Activated effector memory CD4-positive, alpha-beta T cell treated with anti-CD3 and anti-CD28 coated beads, Interleukin-2, amount 50 U/mL, for 16 hours (primary cell): ENCODE measurements around the gene CABP1.
"Not testable (repeated sequence)": the region's sequence is repeated elsewhere in the genome, so short reads cannot be mapped to it uniquely, and the experiment has no call there.

ENCODE experiments used
- DNase-seq: peaks from one replicate; pipeline ENCODE4 v3.0.0-alpha.2; 2020

Gene CABP1

DNA sequence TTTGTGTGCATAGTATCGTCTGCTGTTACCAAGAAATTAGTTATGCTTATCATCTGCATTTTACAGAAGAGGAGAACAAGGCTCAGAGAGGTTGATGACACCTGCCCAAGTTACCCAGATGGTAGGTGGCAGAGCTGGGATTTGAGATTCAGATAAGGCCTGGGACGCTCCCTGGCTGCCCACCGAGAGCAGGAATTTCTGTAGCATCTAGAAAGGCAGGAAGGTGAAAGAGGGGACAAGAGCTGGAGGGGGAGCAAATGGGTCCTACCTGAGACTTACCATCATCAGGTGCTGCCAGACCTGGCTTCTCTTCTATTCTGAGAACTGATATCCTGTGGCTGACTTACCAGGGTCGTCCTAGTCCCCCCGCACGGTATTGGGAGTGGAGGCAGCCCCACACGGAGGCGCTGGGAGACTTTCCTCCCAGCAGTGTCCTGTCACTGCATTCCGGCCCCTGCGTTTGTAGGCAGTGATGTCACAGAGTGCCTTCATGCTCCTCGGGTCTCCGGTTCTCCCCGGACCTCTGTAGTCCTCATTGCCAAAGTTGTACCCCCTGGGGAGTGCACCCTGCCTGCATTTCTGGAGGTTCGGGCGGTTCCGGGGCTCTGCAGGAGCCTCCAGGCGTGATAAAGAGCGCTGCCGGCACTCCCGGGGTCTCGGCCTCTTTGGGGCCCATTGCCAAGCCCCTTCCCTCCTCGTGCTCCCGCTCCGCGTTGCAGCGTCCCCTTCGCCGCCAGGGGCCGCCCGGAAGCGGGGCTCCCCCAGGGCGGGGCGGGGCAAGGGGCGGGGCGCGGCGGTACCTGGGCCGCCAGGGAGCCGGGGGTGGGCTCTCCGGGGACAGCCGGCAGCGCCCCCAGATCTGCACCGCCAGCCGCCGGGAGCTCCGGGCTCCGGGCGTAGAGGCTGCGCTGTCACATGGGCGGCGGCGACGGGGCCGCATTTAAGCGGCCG, at the start of gene CABP1:
CABP1 (plus strand) TSS at position 856 of the 951 bp plus-strand sequence; CDS start at position 916, 60 bp downstream.
- peak; percentile 88 for DNase-seq

DNA sequence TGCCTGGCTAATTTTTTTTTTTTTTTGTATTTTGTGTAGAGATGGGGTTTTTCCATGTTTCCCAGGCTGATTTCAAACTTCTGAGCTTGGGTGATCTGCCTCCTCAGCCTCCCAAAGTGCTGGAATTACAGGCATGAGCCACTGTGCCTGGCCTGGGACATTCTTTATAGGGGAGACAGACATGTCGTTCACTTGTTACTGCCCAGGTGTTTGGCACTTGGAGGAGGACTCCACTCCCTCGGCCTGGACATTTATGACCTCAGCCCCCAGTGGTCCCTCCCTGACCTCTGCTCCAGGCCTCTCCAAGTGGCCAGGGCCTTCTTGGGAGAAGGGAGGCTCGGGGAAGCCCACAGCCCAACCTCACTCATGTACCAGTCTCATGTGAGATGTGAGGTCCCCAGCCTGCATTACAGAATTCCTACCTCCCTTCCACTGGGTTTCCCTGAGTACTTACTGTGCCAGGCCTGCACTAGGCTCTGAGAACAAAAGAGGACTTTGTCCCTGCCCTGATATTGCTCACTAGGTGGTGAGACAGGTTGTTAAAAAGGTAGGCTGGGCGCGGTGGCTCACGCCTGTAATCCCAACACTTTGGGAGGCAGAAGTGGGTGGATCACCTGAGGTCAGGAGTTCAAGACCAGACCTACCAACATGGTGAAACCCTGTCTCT, 49.6 kb upstream of the CABP1 start:
- no peak for DNase-seq

DNA sequence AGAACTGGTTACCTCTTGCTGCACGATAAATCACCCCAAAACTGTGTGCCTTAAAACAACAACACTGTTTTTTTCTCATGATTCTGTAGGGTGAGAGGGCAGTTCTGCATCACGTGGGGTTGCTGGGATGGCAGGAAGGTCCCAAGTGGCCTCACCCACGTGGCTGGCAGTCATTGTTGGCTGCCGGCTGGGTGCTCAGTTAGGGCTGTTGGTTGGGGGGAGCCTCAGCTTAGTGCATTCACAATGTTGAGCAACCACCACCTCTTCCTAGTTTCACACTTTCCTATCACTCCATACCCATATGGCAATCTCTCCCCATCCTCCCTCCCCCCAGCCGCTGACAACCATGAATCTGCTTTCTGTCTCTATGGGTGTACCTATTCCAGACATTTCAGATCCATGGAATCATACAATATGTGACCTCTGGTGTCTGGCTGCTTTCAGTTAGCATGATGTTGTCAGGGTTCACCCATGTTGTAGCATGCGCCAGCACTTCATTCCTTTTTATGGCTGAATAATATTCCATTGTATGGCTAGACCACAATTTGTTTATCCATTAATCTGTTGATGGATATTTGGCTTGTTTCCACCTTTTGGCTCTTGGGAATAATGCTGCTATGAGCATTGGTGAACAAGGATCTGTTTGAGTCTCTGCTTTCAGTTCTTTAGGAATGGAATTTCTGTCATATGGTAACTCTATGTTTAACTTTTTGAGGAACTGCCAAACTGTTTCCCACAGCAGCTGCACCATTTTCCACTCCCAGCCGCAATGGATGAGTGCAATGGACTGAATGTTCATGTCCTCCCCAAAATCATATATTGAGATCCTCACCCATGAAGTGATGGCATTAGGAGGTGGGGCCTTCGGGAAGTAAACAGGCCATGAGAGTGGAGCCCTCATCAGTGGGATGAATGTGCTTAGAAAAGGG, 48.0 kb upstream of the CABP1 start:
- no peak for DNase-seq

DNA sequence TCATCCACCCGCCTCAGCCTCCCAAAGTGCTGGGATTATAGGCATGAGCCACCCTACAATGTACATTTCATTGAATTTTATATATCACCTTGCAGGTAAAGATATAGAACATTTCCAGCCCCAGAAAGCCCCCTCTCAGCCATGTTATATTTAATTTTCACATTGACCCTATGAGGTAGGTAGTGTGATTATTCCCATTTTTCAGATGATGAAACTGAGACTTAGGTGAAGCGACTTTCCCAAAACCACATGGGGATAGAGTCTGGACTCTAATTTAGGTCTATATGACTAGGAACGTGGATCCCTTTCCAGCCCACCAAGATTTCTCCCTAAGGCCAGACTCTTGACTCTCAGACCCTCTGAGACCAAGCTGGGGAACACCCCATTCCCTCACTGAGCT, 43.5 kb upstream of the CABP1 start:
- DNase-seq: no peak

DNA sequence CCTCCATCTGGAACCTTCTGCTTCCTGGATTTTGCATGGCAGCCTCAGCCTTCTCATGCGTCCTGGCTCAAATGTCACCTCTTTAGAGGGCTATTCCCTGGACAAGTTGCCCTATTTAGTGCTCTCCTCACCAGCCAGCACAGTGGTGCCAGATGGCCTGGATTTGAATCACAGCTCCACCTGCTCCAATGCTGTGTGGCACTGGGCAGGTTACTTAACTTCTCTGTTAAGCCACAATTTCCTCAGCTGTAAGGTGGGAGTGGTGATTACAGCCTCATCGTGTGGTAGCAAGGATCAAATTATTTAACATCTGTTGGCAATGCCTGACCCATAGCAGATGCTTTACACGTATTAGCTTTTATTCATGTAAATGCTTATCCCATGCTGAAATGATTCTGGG, 42.6 kb upstream of the CABP1 start:
- DNase-seq: no peak

DNA sequence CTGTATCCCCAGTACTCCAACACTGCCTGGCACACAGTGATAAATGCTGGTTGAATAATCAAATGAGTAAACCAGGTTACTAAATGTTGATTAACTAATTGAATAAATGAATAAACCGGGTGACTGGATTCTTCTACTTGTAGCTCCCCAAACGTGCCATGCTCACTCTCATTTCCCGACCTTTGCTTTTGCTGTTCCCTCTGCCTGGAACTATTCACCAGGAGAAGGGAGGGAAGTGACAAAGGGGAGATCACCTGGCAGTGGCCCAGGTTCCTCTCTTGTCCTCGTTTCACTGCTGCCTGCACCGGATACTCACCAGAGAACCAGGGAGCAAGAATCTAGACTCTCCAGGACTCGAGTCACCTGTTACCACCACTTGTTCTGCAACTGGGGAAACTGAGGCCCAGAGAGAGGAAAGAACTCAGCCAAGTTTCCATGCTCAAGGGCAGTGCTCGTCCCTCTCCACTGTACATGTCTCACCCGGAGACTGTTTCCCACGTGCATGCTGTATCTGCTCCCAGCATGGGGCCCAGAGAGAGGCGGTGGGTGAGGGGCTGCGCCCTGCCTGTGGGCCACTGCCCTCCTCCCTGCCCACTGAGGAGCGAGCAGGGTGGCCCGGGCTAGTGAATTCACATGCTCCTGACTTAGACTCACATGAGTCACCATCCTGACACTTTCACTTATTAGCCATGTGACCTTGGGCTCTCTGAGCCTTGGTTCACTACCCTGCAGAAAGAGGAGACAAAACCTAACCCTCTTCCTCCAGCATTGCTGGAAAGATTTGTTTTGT, 41.6 kb upstream of the CABP1 start:
- DNase-seq: no peak

DNA sequence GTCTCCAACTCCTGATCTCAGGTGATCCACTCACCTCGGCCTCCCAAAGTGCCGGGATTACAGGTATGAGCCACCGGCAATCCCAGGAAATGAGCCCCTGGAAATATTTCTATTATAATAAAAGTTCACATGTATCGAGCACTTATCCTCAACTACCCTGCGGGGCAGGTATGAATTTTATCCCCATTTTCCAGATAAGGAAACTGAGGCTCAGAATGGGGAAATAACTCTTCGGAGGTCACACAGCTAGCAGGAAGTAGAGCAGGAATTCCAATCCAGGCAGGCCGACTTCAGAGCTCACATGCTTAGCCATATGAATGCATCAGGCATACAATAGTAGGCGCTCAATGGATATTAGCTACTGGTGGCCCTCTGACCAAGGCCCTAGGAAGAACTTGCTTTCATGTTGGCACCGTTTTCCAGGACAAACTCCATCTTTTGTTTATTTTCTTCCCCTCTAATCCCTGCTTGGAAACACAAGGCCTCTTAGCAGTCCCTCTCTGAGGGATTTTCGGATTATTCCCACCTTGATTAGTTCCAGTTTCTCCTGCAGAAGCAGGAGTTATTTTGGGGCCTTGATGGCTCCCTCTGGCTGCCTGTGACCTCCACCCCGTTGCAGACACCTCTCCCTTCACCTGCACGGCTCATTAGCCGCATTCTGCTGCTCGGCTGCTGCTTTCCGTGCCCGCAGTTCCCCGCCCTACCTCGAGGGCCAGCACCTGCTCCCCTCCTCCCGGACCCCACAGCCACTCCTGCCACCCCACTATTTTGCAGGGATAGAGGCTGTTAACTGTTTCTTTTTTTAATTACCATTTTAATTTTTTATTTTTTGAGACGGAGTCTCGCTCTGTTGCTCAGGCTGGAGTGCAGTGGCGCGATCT, 40.5 kb upstream of the CABP1 start:
- no peak for DNase-seq

DNA sequence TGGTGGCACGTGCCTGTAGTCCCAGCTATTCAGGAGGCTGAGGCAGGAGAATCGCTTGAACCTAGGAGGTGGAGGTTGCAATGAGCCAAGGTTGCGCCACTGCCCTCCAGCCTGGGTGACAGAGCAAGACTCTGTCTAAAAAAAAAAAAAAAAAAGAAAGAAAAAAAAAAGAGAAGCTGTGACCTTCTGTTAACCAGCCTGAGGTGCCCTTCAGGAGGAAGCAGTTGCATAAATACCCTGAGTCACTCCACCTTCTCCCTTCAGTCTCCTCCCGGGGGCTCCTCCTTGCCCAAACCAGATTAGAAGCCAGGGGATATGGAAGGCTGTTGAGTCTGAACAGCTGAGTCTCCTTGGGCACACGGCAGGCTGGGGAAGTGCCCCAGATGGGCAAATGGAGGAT, 38.0 kb upstream of the CABP1 start:
- DNase-seq: not testable (repeated sequence)

DNA sequence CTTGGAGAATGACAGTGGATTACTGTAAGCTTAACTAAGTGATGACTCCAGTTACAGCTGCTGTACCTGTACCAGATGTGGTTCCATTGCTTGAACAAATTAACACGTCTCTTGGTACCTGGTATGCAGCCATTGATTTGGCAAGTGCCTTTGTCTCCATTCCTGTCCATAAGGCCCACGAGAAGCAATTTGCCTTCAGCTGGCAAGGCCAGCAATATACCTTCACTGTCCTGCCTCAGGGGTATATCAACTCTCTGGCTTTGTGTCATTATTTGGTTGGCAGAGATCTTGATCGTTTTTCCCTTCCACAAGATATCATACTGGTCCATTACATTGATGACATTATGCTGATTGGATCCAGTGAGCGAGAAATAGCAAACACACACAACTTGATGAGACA, 29.9 kb upstream of the CABP1 start:
- DNase-seq: no peak

DNA sequence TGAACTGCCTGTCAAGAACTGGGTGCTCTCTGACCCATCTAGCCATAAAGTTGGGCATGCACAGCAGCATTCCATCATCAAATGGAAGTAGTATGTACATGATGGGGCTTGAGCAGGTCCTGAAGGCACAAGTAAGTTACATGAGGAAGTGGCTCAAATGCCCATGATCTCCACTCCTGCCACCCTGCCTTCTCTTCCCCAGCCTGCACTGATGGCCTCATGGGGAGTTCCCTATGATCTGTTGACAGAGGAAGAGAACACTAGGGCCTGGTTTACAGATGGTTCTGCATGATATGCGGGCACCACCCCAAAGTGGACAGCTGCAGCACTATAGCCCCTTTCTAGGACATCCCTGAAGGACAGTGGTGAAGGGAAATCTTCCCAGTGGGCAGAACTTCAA, 28.9 kb upstream of the CABP1 start:
- not testable (repeated sequence) for DNase-seq

DNA sequence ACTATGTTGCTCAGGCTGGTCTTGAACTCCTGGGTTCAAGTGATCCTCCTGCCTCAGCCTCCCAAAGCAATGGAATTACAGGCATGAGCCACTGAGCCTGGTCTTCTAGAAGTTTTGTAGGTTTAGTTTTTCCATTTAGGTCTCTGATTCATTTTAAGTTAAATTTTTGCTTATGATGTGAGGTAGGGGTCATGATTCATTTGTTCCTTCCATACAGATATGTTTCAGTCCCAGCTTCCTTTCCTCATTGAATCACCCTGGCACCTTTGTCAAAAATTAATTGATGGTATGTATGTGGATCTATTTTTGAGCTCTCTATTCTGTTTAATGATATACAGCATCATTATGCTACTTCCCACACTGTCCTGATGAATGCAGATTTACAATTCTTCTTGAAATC, 25.6 kb upstream of the CABP1 start:
- DNase-seq: no peak

DNA sequence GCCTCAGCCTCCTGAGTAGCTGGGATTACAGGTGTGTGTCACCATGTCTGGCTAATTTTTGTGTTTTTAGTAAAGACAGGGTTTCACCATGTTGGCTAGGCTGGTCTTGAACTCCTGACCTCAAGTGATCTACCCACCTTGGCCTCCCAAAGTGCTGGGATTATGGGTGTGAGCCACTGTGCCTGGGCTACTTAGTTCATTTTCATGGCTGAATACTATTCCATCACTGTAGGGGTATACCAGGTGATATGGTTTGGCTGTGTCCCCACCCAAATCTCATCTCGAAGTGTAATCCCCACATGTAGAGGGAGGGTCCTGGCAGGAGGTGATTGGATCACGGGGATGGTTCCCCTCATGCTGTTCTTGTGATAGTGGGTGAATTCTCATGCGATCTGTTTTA, 23.2 kb upstream of the CABP1 start:
- not testable (repeated sequence) for DNase-seq

DNA sequence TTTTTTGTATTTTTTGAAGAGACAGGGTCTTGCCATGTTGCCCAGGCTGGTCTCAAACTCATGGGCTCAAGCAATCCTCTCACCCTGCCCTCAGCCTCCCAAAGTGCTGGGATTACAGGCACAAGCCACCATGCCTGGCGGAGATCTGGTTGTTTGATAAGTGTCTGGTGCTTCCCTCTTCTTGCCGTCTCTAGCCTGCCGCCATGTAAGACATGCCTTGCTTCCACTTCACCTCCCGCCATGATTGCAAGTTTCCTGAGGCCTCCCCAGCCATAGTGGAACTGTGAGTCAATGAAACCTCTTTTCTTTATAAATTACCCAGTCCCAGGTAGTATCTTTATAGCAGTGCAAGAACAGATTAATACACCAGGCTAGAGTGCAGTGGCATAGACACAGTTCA, 22.7 kb upstream of the CABP1 start:
- not testable (repeated sequence) for DNase-seq

DNA sequence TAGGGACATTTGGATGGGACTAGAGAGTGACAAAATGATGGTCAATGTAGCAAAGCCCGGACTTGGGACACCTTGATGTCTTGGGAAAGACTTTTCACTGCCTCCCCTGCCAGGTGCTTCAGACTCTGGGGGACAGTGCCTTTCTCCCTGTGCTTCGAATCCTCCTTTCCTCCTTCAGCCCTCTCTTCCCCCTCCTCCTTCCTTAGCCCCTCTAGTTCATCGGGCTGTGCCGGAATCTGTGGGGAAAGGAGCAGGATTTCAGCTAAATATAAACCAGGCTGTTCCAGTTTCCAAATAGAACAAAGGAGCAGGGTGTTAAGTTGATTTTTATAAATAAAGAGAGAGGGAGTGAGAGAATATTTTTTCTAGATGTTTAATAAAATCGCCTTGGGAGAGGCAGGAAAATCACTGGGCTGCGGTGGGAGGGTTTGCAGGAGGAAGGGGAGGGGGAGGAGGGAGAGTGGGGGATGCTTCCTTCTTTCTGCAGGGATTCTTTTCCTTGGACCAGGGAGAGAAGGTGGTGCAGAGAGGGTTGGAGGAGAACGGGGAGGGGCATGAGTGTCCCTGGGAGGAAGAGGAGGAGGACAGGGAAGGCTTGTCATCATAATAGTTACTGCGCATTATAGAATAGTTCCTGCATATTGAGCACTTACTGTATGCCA, 21.3 kb upstream of the CABP1 start:
- DNase-seq: no peak

DNA sequence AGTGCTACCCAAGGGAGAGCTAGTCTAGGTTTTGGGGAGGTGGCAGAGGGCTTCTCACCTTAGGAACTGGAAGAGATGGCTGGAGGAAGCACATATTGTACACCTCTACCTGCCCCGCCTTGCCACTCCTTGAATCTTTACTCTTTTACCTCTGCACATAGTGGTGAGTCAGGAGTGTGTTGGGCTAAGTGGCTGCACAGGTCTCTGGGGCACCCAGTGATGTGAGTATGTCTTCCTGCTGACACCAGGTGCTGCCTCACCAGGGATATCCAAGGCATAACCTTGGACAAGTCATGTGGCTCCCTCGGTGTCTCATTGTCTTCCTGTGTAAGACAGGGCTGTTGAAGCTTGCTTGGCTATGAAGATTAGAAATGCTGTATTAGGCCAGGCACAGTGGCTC, 19.8 kb upstream of the CABP1 start:
- DNase-seq: no peak

DNA sequence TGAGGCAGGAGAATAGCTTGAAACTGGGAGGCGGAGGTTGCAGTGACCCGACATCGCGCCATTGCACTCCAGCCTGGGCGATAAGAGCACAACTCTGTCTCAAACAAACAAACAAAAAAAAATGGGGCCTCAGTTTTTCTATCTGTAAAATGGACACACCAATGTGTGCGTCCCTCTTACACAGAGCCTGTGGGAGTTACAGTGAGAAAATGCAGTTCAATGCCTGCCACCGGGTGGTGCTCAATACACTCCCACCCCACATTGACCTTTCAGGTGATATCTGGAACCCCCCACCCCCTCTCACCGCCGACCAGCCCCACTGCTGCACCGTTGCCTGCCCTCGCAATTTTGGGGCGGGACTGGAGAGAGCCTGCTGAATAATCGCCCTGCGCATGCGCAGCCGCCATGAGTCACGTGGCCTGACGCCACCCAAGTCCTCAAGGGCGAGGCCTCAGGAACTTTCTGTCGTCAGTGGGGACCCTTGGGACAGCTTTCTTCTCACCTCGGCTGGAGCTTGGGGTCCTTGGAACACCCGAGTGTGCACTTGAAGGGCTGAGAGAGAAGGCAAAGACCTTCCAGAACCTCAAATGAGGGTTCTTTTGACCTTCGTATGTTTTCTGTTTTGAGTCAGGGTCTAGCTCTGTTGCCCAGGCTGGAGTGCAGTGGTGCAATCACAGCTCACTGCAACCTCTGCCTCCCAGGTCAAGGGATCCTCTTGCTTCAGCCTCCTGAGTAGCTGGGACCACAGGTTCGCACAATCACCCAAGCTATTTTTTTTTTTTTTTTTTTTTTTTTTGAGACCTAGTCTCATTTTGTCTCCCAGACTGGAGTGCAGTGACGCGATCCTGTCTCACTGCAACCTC, 14.6 kb upstream of the CABP1 start:
- peak; percentile 67 for DNase-seq

DNA sequence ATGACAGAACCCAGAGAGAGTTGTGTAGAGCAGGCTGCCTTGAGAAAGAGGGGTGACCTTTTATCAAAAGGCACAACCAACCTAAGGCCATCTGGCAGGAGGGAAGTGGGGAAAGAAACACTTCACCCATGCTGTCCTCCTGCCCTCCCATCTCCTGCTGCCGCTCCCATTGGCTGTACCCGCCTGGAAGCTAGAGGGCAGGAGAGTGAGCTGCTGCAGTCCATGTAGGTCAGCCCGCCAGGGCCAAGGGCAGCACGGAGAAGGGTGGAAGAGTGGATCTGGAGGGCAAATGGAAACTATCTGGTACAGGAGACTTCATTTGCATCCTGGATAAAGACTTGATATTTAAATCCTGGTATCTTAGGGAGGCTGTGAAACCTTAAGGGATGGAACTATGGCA, 11.5 kb upstream of the CABP1 start:
- no peak for DNase-seq

DNA sequence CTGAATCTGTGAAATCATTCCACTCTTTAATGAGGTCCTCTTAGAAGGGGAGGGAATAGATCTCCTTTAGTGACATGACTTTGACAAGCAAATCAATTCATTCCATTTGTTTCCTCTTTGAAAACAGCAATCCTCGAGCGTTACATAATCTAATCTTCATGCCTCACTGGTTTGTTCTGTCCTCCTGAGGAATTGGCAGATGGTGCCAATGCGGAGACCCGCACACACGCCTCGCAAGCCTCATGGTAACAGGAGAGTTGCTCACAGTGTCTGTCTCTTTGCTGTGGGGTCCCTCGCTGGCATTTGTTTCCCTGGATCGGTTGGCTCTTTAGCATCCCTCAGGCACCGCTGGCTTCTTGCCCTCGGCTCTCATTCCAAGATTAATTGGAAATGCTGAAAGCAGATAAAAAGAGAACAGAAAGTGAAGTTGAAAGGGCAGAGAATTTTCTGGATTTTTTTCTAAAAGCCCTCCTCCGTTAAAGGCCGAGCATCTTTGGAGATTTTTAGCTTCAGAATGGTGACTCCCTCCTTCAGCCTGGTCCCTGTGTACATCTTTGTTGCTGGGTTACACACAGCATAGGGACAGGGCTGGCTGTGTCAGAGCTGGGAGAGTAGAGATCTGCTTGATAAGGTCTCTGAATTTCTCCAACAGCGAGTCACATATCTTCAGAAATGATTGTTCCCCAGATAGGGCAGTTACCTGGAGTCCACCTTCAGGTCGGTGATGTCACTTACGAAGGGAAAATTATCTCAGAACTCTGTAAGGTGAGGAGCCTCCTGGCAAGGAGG, 10.1 kb upstream of the CABP1 start:
- DNase-seq: no peak

DNA sequence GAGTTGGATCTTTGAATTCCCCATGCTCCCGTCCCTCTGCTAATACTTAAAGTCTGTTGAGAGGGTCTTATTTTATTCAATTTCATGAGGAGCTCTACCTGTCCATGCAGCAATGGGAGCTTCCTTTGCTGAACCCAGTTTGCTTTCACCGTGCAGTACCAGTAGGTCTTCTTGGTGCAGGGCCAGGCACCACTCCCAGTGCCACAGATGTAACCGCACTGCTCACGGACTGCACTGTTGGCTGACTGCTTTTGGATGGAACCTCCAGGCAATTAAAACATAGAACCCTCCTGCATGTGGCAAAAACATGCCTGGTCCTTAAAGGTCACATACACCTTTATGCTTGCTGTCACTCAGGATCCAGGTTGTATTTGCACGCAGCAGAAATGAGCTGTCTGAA, 9.3 kb upstream of the CABP1 start:
- no peak for DNase-seq
